HepG2 (cell line): ENCODE results near the gene F12. TPM values are rescaled to one million over a fixed set of nuclear protein-coding genes. Genes with fewer than 3 reads are reported as not detected.
A peak's percentile ranks its signal among the peaks of the same experiment; 100 is the strongest.

ENCODE experiments used
- ATAC-seq: fragments of 200-7000 bp; cut with Tn5 transposase; 3 replicates; pipeline ENCODE4 v1.9.1; 2020; ENCODE audit warnings: mild to moderate bottlenecking, moderate library complexity
- BruUV-seq: library from RNA; stranded (reverse); fragments of 400-500 nt; replicated peaks from 2 replicates; lab custom pipeline; 2021; lab: Mats Ljungman, UMichigan
- CTCF ChIA-PET: fragments of 300-600 bp; formaldehyde crosslinking; extraction: SDS; loops from one replicate; lab custom pipeline; 2021; ENCODE audit warnings: low total read pairs, inconsistent platforms, low intra/inter-chr PET ratio; lab: Yijun Ruan, JAX
- POLR2A ChIA-PET: fragments of 350-600 bp; sonication (Branson Sonifier 250); formaldehyde crosslinking; loops from one replicate; lab custom pipeline; 2020; ENCODE audit warnings: antibody characterized with exemption, inconsistent platforms; lab: Yijun Ruan, JAX
- DNase-seq: peaks from one replicate; pipeline ENCODE4 v3.0.0-alpha.2; 2015; ENCODE audit warnings: low spot score
- FAIRE-seq: peaks from 3 replicates; lab custom pipeline; 2011; peaks lifted over from hg19 to GRCh38; lab: Jason Lieb, UNC
- H2AFZ ChIP-seq: one replicate; pipeline ENCODE4 v1.6.1; 2011; ENCODE audit warnings: low read length, inconsistent platforms
- H3K27ac ChIP-seq: fragments of 300-600 bp; 3 replicates; pipeline ENCODE4 v1.8.0; 2011; ENCODE audit warnings: mixed run types, mild to moderate bottlenecking, mixed read lengths, low read length, inconsistent platforms; ENCODE audit not compliant: insufficient read depth; ENCODE audit errors: extremely low read length
- H3K27me3 ChIP-seq, 2 experiments: fragments of 200-600 bp in 1 of 2; 2 replicates in 1 of 2; 3 replicates in 1 of 2; pipeline versions ENCODE4 v1.6.0 to v1.8.0; 2011; ENCODE audit warnings: low read length in 2 of 2, mild to moderate bottlenecking in 2 of 2, moderate library complexity in 2 of 2, inconsistent platforms in 1 of 2; ENCODE audit not compliant: insufficient read depth in 2 of 2, control insufficient read depth in 1 of 2
- H3K36me3 ChIP-seq, 2 experiments: fragments of 200-600 bp in 1 of 2; replicated peaks in 1 of 2; 2 replicates in 1 of 2; 3 replicates in 1 of 2; pipeline versions ENCODE4 v1.5.1 to v1.8.0; 2011; ENCODE audit warnings: low read length in 2 of 2, inconsistent platforms in 1 of 2; ENCODE audit not compliant: insufficient read depth in 2 of 2, control insufficient read depth in 1 of 2
- H3K4me1 ChIP-seq: 2 replicates; pipeline ENCODE4 v1.5.1; 2012; ENCODE audit warnings: low read length, inconsistent platforms; ENCODE audit not compliant: insufficient read depth
- H3K4me2 ChIP-seq: 2 replicates; pipeline ENCODE4 v1.6.0; 2011; ENCODE audit warnings: low read depth, low read length, inconsistent platforms
- H3K4me3 ChIP-seq, 3 experiments: fragments of 200-600 bp in 1 of 3; sonication (generic), shearing (Covaris generic) in 1 of 3; replicated peaks in 1 of 3; 2 replicates each; pipeline ENCODE4 v1.5.1; 2011 to 2016; ENCODE audit warnings: low read length in 3 of 3, inconsistent platforms in 2 of 3, low read depth in 2 of 3, mild to moderate bottlenecking in 2 of 3, control low read depth in 1 of 3, mixed read lengths in 1 of 3; ENCODE audit not compliant: insufficient read depth in 1 of 3
- H3K79me2 ChIP-seq: one replicate; pipeline ENCODE4 v1.6.1; 2011; ENCODE audit warnings: low read length, inconsistent platforms; ENCODE audit not compliant: insufficient read depth
- H3K9ac ChIP-seq: 2 replicates; pipeline ENCODE4 v1.6.0; 2011; ENCODE audit warnings: mild to moderate bottlenecking, low read depth, low read length, inconsistent platforms; ENCODE audit not compliant: insufficient read depth
- H3K9me3 ChIP-seq: 2 replicates; pipeline ENCODE4 v1.5.1; 2012; ENCODE audit warnings: mild to moderate bottlenecking, low read length
- H4K20me1 ChIP-seq: 2 replicates; pipeline ENCODE4 v1.6.0; 2011; ENCODE audit warnings: inconsistent platforms, mild to moderate bottlenecking, low read length, moderate library complexity; ENCODE audit not compliant: insufficient read depth
- CREB1 ChIP-seq, 2 experiments: fragments of 450-650 bp in 1 of 2; IDR thresholded peaks; 2 replicates each; pipeline ENCODE4 v1.6.1; 2016 to 2017; ENCODE audit warnings: control low read depth in 1 of 2, mild to moderate bottlenecking in 1 of 2, missing compliant biosample characterization in 1 of 2, missing genetic modification characterization in 1 of 2
- MAZ ChIP-seq, 2 experiments: sonication (generic) in 1 of 2; formaldehyde crosslinking in 1 of 2; IDR thresholded peaks; 2 replicates each; pipeline versions ENCODE4 v1.5.0 to v1.6.1; 2012 to 2020; ENCODE audit warnings: low read depth in 2 of 2, mild to moderate bottlenecking in 2 of 2, borderline replicate concordance in 1 of 2, improper control_type of control experiment in 1 of 2, low read length in 1 of 2, missing genetic modification reagents in 1 of 2, moderate library complexity in 1 of 2
- POLR2G ChIP-seq: fragments of 200-400 bp; formaldehyde crosslinking; IDR thresholded peaks from 2 replicates; pipeline ENCODE4 v1.6.1; 2018; ENCODE audit warnings: mild to moderate bottlenecking, low read depth, low read length, moderate library complexity
- ZNF318 ChIP-seq: sonication (generic); formaldehyde crosslinking; IDR thresholded peaks from 2 replicates; pipeline ENCODE4 v1.4.0; 2020; ENCODE audit warnings: mild to moderate bottlenecking, missing genetic modification reagents
- WGBS: methylation state at CpG from one replicate; pipeline ENCODE4 v1.1.6; 2017; ENCODE audit warnings: low lambda C conversion rate; 5-methylcytosine and 5-hydroxymethylcytosine counted together
- in situ Hi-C: cut with HindIII; loops from 2 replicates; pipeline ENCODE4 v1.10.0; 2017; ENCODE audit warnings: low pct_unique_long_range_greater_than_20kb; ENCODE audit not compliant: extremely low pct_ligation_motif_present
- intact Hi-C: fragments of 100-400 bp; cut with micrococcal nuclease; formaldehyde crosslinking; loops from one replicate; pipeline ENCODE4 v1.10.0; 2022; ENCODE audit not compliant: unreplicated experiment
- polyA plus RNA-seq, 8 experiments: library from polyadenylated mRNA; depleted of rRNA in 3 of 8; stranded (reverse) in 7 of 8; unstranded in 1 of 8; fragments of >200 nt; fragmentation: Illumina TruSeq in 4 of 8; extraction: Trizol in 4 of 8; gene quantifications; 2 replicates each; pipeline versions ENCODE4 v1.2.1 to v1.2.3, GENCODE V29; 2011 to 2016; ENCODE audit warnings: low read depth in 4 of 8, missing spikeins in 1 of 8, mixed read lengths in 1 of 8; ENCODE audit not compliant: insufficient read depth in 1 of 8
- total RNA-seq, 5 experiments: library from RNA; depleted of rRNA; stranded (reverse); fragments of >200 nt; fragmentation: Illumina TruSeq; extraction: Trizol; gene quantifications; 2 replicates each; pipeline ENCODE4 v1.2.3, GENCODE V29; 2016; ENCODE audit warnings: low read depth in 1 of 5

The F12 gene
- total and polyA plus RNA-seq, 2 of the 13 experiments (the other 11 are each of a cell fraction or from before 2014, with no cell fraction given) = 2.5 to 3.0 TPM

DNA sequence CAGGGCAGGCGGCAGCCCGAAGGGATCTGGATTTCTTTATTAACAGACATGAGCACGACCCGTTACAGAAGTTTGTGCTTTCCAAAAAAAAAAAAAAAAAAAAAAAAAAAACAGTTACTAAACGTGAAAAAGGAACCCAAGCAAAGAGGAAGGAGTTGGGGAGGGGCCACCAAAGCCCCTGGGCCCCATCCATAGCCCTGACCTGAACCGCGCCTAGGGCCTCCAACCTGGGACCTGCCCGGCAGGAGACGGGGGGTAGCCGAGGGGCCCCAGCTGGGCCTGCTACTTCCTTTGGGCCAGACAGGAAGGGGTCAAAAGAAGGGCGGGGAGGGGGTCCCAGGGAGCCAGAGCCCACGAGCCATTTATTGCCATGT lies 47.2 kb upstream of the F12 start:
- Histone ChIP-seq H3K4me3 (no peak overlapping the region), H3K4me2 (no peak overlapping the region), H3K9ac (no peak overlapping the region), H3K79me2 (peaks cover 5% of the 10 kb centered on the region), H2AFZ (no peak overlapping the region), H3K9me3 (no peaks in the 10 kb centered on the region), H3K4me1 (peaks cover 29% of the 10 kb centered on the region), H3K27ac (no peak overlapping the region), H3K36me3 (peaks cover 0 to 7% of the 10 kb centered on the region in 2 experiments; a peak in 2 of 5 replicates), H3K27me3 (no peaks in the 10 kb centered on the region; a peak in 1 of 5 replicates), H4K20me1 (peaks cover 12% of the 10 kb centered on the region; the same call in 1 of the 2 replicates)
- intact Hi-C loops = loop anchor here (2.0 kb wide), 2 partner anchors 40 to 86 kb away; partner anchors contain the start of gene PDLIM7
- no TSS peak for BruUV-seq
- 40% methylated on average over 12 of the region's 12 CpGs for WGBS
- ChIA-PET POLR2A (interaction anchor here (1.2 to 2.8 kb wide), 2 partner anchors 30 to 78 kb away, joined by 17 to 24 read pairs; partner anchors contain the start of gene GRK6), CTCF (interaction anchor here (1.7 to 4.8 kb wide), 6 partner anchors 9 to 138 kb away, joined by 4 to 54 read pairs (median 10); no protein-coding TSS in a partner anchor)
- ATAC-seq = no peak
- in situ Hi-C loops = loop anchor here (5.0 to 25.0 kb wide), 2 partner anchors 69 to 344 kb away; no protein-coding TSS in a partner anchor
- TF ChIP-seq POLR2G = 0 out of 2 replicates have a peak, but pooled peaks have one; percentile 3
- no peak for TF ChIP-seq ZNF318
- TF ChIP-seq MAZ (IDR thresholded peaks at IDR 0.05; ENCODE audit: borderline replicate concordance, low read depth, low read length) = 0 out of 2 replicates have a peak, but pooled peaks have one; percentile 0
- no peak for TF ChIP-seq MAZ (CRISPR knock-in tag; IDR thresholded peaks at IDR 0.05; ENCODE audit: low read depth)
- no peak for TF ChIP-seq CREB1 (IDR thresholded peaks at IDR 0.05)
- TF ChIP-seq CREB1 (CRISPR knock-in tag; IDR thresholded peaks at IDR 0.05) = peak; percentile 35; the same call in 1 of the 2 replicates
- DNase-seq = no peak
- FAIRE-seq = no peak
